SK-N-SH treated with all-trans-retinoic acid at 6 μM for 48 hours (cell line): ENCODE results near the gene LY6G6F.

Experiments used
- BACH2 ChIP-seq: fragments of 250-450 bp; sonication (Bioruptor Pico); IDR thresholded peaks from 2 replicates; pipeline ENCODE4 v1.9.0; 2021; ENCODE audit warnings: mild to moderate bottlenecking, borderline replicate concordance
- PATZ1 ChIP-seq: fragments of 250-450 bp; sonication (Bioruptor Pico); IDR thresholded peaks from 2 replicates; pipeline ENCODE4 v1.8.0; 2020; ENCODE audit warnings: mild to moderate bottlenecking, moderate library complexity, borderline replicate concordance
- SNAI2 ChIP-seq: fragments of 250-450 bp; sonication (Bioruptor Pico); IDR thresholded peaks from 2 replicates; pipeline ENCODE4 v1.5.0; 2020; ENCODE audit warnings: mild to moderate bottlenecking, moderate library complexity
- TOX ChIP-seq: fragments of 250-450 bp; sonication (Bioruptor Pico); IDR thresholded peaks from 2 replicates; pipeline ENCODE4 v1.8.0; 2021; ENCODE audit warnings: mild to moderate bottlenecking, moderate library complexity, borderline replicate concordance
- ZFP30 ChIP-seq: fragments of 450-650 bp; formaldehyde crosslinking; IDR thresholded peaks from 2 replicates; pipeline ENCODE4 v1.5.0; 2022; ENCODE audit warnings: mild to moderate bottlenecking, moderate library complexity
- ZNF565 ChIP-seq: fragments of 450-650 bp; formaldehyde crosslinking; conservative IDR thresholded peaks from 2 replicates; pipeline ENCODE4 v1.5.0; 2020; ENCODE audit warnings: low read depth, mild to moderate bottlenecking, moderate library complexity
- ZNF70 ChIP-seq: fragments of 450-650 bp; formaldehyde crosslinking; IDR thresholded peaks from 2 replicates; pipeline ENCODE4 v1.5.0; 2020; ENCODE audit warnings: mild to moderate bottlenecking, moderate library complexity
- TF ChIP-seq, protein P1 (sequence below): fragments of 250-450 bp; sonication (Bioruptor Pico); IDR thresholded peaks from 2 replicates; pipeline ENCODE4 v1.5.1; 2020; ENCODE audit warnings: low read depth, mild to moderate bottlenecking, moderate library complexity
- TF ChIP-seq, protein P2 (sequence below): fragments of 250-450 bp; sonication (Bioruptor Pico); IDR thresholded peaks from 2 replicates; pipeline ENCODE4 v1.5.1; 2021; ENCODE audit warnings: mild to moderate bottlenecking, moderate library complexity
- TF ChIP-seq, protein P3 (sequence below): fragments of 250-450 bp; sonication (Bioruptor Pico); IDR thresholded peaks from 2 replicates; pipeline ENCODE4 v1.5.0; 2020; ENCODE audit warnings: mild to moderate bottlenecking, moderate library complexity

DNA sequence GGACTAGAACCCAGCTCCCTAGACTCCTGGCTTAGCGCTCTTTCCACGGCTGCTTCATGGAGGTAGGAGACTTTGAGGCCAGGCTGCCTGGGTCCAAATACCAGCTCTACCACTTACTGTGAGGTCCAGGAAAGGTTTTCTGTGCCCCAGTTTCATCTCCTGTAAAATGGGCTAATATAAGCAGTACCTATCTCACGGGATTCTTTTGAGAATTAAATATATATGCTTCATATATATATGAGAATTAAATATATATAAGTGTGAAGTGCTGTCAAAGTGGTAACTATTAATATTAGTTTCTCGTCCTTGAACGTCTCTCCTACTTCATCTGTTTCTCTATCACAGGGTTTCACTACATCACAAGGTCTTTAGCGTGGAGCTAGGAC, 15.6 kb upstream of the LY6G6F start:
- TF ChIP-seq ZFP30 (CRISPR knock-in tag): no peak
- TF ChIP-seq ZNF565 (CRISPR knock-in tag): no peak
- TF ChIP-seq, protein P1, sequence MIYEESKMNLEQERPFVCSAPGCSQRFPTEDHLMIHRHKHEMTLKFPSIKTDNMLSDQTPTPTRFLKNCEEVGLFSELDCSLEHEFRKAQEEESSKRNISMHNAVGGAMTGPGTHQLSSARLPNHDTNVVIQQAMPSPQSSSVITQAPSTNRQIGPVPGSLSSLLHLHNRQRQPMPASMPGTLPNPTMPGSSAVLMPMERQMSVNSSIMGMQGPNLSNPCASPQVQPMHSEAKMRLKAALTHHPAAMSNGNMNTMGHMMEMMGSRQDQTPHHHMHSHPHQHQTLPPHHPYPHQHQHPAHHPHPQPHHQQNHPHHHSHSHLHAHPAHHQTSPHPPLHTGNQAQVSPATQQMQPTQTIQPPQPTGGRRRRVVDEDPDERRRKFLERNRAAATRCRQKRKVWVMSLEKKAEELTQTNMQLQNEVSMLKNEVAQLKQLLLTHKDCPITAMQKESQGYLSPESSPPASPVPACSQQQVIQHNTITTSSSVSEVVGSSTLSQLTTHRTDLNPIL (CRISPR knock-in tag): no peak
- TF ChIP-seq PATZ1: no peak
- no peak for TF ChIP-seq ZNF70 (CRISPR knock-in tag)
- no peak for TF ChIP-seq TOX (CRISPR knock-in tag)
- no peak for TF ChIP-seq BACH2 (CRISPR knock-in tag)
- TF ChIP-seq, protein P2, sequence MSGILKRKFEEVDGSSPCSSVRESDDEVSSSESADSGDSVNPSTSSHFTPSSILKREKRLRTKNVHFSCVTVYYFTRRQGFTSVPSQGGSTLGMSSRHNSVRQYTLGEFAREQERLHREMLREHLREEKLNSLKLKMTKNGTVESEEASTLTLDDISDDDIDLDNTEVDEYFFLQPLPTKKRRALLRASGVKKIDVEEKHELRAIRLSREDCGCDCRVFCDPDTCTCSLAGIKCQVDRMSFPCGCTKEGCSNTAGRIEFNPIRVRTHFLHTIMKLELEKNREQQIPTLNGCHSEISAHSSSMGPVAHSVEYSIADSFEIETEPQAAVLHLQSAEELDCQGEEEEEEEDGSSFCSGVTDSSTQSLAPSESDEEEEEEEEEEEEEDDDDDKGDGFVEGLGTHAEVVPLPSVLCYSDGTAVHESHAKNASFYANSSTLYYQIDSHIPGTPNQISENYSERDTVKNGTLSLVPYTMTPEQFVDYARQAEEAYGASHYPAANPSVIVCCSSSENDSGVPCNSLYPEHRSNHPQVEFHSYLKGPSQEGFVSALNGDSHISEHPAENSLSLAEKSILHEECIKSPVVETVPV: no peak
- no peak for TF ChIP-seq SNAI2 (CRISPR knock-in tag)
- TF ChIP-seq, protein P3, sequence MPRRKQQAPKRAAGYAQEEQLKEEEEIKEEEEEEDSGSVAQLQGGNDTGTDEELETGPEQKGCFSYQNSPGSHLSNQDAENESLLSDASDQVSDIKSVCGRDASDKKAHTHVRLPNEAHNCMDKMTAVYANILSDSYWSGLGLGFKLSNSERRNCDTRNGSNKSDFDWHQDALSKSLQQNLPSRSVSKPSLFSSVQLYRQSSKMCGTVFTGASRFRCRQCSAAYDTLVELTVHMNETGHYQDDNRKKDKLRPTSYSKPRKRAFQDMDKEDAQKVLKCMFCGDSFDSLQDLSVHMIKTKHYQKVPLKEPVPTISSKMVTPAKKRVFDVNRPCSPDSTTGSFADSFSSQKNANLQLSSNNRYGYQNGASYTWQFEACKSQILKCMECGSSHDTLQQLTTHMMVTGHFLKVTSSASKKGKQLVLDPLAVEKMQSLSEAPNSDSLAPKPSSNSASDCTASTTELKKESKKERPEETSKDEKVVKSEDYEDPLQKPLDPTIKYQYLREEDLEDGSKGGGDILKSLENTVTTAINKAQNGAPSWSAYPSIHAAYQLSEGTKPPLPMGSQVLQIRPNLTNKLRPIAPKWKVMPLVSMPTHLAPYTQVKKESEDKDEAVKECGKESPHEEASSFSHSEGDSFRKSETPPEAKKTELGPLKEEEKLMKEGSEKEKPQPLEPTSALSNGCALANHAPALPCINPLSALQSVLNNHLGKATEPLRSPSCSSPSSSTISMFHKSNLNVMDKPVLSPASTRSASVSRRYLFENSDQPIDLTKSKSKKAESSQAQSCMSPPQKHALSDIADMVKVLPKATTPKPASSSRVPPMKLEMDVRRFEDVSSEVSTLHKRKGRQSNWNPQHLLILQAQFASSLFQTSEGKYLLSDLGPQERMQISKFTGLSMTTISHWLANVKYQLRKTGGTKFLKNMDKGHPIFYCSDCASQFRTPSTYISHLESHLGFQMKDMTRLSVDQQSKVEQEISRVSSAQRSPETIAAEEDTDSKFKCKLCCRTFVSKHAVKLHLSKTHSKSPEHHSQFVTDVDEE (CRISPR knock-in tag): no peak
